Osteocyte (in vitro differentiated cells): Measurements from ENCODE around the gene RALGAPB. TPM values are rescaled to one million over a fixed set of nuclear protein-coding genes. Genes with fewer than 3 reads are reported as not detected.
A peak's percentile ranks its signal among the peaks of the same experiment; 100 is the strongest.

Experiments used
- DNase-seq: peaks from one replicate; pipeline ENCODE4 v3.0.0; 2021; ENCODE audit warnings: mixed read lengths; ENCODE audit not compliant: unreplicated experiment; ENCODE audit errors: extremely low spot score
- H3K27ac Mint-ChIP-seq: one replicate; pipeline ENCODE4 v1.8.0; 2021; ENCODE audit warnings: mild to moderate bottlenecking, mixed read lengths; ENCODE audit not compliant: unreplicated experiment
- H3K27me3 Mint-ChIP-seq: one replicate; pipeline ENCODE4 v1.8.0; 2021; ENCODE audit warnings: mixed read lengths; ENCODE audit not compliant: unreplicated experiment
- H3K36me3 Mint-ChIP-seq: one replicate; pipeline ENCODE4 v1.8.0; 2021; ENCODE audit warnings: mixed read lengths; ENCODE audit not compliant: unreplicated experiment
- H3K4me1 Mint-ChIP-seq: one replicate; pipeline ENCODE4 v1.8.0; 2021; ENCODE audit warnings: mixed read lengths; ENCODE audit not compliant: unreplicated experiment
- H3K4me3 Mint-ChIP-seq: one replicate; pipeline ENCODE4 v1.8.0; 2021; ENCODE audit warnings: mild to moderate bottlenecking, moderate library complexity, mixed read lengths; ENCODE audit not compliant: unreplicated experiment
- H3K9me3 Mint-ChIP-seq: one replicate; pipeline ENCODE4 v1.8.0; 2021; ENCODE audit warnings: mixed read lengths; ENCODE audit not compliant: unreplicated experiment
- CTCF ChIP-seq: fragments of 200-600 bp; sonication (generic); IDR thresholded peaks from 2 replicates; pipeline ENCODE4 v1.5.0; 2021; ENCODE audit warnings: antibody characterized with exemption, mild to moderate bottlenecking, moderate library complexity
- total RNA-seq: library from RNA; stranded (reverse); gene quantifications from 2 replicates; pipeline ENCODE4 v1.2.1, GENCODE V29; 2021

The RALGAPB gene
- total RNA-seq, 1 donor from 2014 or later, result 36.8 TPM

DNA sequence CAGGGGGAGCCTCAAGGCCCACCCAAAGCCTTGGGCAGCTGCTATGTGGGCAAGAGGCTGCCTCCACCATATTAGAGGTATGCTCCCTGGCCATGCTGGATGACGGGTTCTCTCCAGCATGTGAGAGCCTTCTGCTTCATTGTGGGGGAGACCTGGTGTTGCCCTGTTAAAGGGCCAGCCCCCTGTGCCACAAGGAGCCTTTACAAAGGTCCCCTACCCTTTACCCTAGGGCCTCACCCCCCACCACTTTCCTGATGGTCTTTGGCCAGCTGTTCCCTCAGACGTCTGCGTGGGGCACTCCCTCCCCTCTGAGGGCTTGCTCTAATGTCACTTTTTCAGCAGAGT is 113.5 kb downstream of the RALGAPB start:
- no peak for TF ChIP-seq CTCF
- Mint-ChIP-seq H3K36me3 (no peaks in the 10 kb centered on the region), H3K27me3 (peaks cover 8% of the 10 kb centered on the region), H3K27ac (no peak overlapping the region), H3K4me1 (no peaks in the 10 kb centered on the region), H3K4me3 (no peak overlapping the region), H3K9me3 (no peaks in the 10 kb centered on the region)
- DNase-seq, result no peak

GRCh38 chr20:38588303-38588702 is 115.7 kb downstream of the RALGAPB start:
- Mint-ChIP-seq H3K9me3 (no peaks in the 10 kb centered on the region), H3K36me3 (no peaks in the 10 kb centered on the region), H3K4me3 (no peak overlapping the region), H3K4me1 (peaks cover 2% of the 10 kb centered on the region), H3K27ac (no peak overlapping the region), H3K27me3 (peaks cover 8% of the 10 kb centered on the region)
- no peak for TF ChIP-seq CTCF
- DNase-seq, result peak; percentile 53

GRCh38 chr20:38589351-38589750 is 116.7 kb downstream of the RALGAPB start:
- no peak overlapping the region for H3K27ac Mint-ChIP-seq
- no peak overlapping the region for H3K4me3 Mint-ChIP-seq
- TF ChIP-seq CTCF, result no peak
- no peaks in the 10 kb centered on the region for H3K9me3 Mint-ChIP-seq
- DNase-seq, result peak; percentile 51
- no peaks in the 10 kb centered on the region for H3K36me3 Mint-ChIP-seq
- peaks cover 2% of the 10 kb centered on the region for H3K4me1 Mint-ChIP-seq
- H3K27me3 Mint-ChIP-seq, result peaks cover 5% of the 10 kb centered on the region

DNA sequence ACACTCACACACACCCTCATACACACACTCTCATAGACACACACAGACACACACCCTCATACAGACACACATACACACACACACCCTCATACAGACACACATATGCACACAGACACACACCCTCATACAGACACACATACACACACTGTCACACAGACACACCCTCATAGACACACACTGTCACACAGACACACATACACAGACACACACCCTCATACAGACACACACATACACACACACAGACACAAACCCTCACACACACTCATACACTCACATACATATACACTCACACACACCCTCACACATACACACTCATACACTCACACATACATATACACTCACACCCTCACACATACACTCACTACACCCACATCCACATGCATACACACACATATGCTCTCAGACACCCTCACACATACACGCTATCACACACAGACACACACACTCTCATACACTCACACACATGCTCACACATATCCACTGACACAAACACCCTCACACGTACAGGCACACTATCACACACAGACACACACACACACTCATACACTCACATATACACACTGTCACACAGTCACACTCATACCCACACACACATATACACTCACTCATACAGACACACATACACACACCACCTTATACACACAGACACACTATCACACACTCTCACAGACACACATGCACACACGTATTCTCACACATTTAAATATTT is 117.5 kb downstream of the RALGAPB start:
- Mint-ChIP-seq H3K4me1 (peaks cover 2% of the 10 kb centered on the region), H3K36me3 (no peaks in the 10 kb centered on the region), H3K9me3 (no peaks in the 10 kb centered on the region), H3K27me3 (peaks cover 3% of the 10 kb centered on the region), H3K27ac (no peak overlapping the region), H3K4me3 (no peak overlapping the region)
- peak; percentile 27 for DNase-seq
- TF ChIP-seq CTCF, result no peak

DNA sequence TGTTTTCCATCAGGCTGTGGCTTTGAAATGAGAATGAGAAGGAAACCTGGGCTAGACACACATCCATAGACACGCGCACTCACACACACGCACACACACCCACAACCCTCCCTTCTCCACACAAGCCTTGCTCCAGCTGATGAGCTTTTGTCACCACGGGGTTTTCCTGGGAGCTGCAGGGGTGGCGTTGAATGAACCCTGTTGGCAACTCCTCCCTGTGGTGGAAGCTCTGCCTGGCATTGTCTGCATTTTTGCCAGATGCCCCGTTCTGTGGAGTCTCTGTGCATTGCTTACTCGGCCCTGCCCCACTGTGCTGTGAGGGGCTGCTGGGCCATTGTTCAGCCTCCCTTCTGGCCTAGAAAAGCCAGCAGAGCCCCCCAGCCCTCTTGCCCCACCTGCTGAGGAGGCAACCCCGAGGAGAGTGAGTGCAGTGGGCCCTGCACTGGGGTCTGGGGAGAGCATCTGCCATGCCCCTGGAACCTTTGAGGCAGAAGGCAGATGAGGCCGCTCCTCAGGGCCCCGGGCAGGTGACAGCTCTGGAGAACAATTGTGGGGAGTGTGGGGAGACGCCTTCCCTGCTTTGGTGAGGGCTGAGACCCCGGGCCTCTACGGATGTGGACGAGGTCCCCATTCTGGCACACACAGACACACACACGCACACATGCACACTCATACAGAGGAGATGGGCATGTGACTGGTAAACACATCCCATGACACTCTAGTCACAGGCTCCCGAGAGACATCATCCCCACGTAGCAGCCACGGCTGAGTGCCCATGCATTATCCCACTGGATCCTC is 118.2 kb downstream of the RALGAPB start:
- no peak for TF ChIP-seq CTCF
- peak; percentile 80 for DNase-seq
- Mint-ChIP-seq H3K27ac (no peak overlapping the region), H3K4me3 (no peak overlapping the region), H3K4me1 (peaks cover 2% of the 10 kb centered on the region), H3K9me3 (no peaks in the 10 kb centered on the region), H3K27me3 (peaks cover 3% of the 10 kb centered on the region), H3K36me3 (no peaks in the 10 kb centered on the region)
